ENCODE measurements around the gene CLCA4.

CLCA4 gene

GRCh38 chr1:86502721-86503405, 44.0 kb upstream of the CLCA4 start:
- Histone ChIP-seq H3K36me3 (no peaks in the 10 kb centered on the region), H3K4me3 (ENCODE audit: low read depth, low read length) (peak overlapping the region; percentile 65), H3K27me3 (ENCODE audit: insufficient read depth, low read depth, severe bottlenecking) (no peaks in the 10 kb centered on the region), H3K27ac (no peak overlapping the region), H3K9me3 (ENCODE audit: severe bottlenecking) (no peaks in the 10 kb centered on the region)
- peak; percentile 67 for DNase-seq
- no peak for TF ChIP-seq CTCF (IDR thresholded peaks at IDR 0.05; ENCODE audit: low read depth, low read length)

- no peak for TF ChIP-seq CTCF (IDR thresholded peaks at IDR 0.05; ENCODE audit: low read depth, low read length)
These were observed 43.3 kb upstream of the CLCA4 start for GRCh38 chr1:86503406-86504136.

GRCh38 chr1:86504137-86504479, 42.8 kb upstream of the CLCA4 start:
- Histone ChIP-seq H3K36me3 (no peaks in the 10 kb centered on the region), H3K9me3 (ENCODE audit: severe bottlenecking) (no peaks in the 10 kb centered on the region), H3K27me3 (ENCODE audit: insufficient read depth, low read depth, severe bottlenecking) (no peaks in the 10 kb centered on the region), H3K4me3 (ENCODE audit: low read depth, low read length) (peak overlapping the region; percentile 65), H3K27ac (no peak overlapping the region)
- no peak for DNase-seq
- TF ChIP-seq CTCF (IDR thresholded peaks at IDR 0.05; ENCODE audit: low read depth, low read length) = no peak

More at GRCh38 chr1:86503406-86504136, 43.3 kb upstream of the CLCA4 start:
- no peaks in the 10 kb centered on the region for H3K27me3 ChIP-seq (ENCODE audit: insufficient read depth, low read depth, severe bottlenecking)
- DNase-seq = peak; percentile 44
- H3K36me3 ChIP-seq = no peaks in the 10 kb centered on the region
- peak overlapping the region; percentile 65 for H3K4me3 ChIP-seq (ENCODE audit: low read depth, low read length)
- H3K27ac ChIP-seq = no peak overlapping the region
- H3K9me3 ChIP-seq (ENCODE audit: severe bottlenecking) = no peaks in the 10 kb centered on the region

- Histone ChIP-seq H3K36me3 (no peaks in the 10 kb centered on the region), H3K9me3 (ENCODE audit: severe bottlenecking) (no peaks in the 10 kb centered on the region), H3K4me3 (ENCODE audit: low read depth, low read length) (no peak overlapping the region), H3K27me3 (ENCODE audit: insufficient read depth, low read depth, severe bottlenecking) (no peaks in the 10 kb centered on the region), H3K27ac (no peak overlapping the region)
- DNase-seq = no peak
- TF ChIP-seq CTCF (IDR thresholded peaks at IDR 0.05; ENCODE audit: low read depth, low read length) = no peak
These were observed 41.8 kb upstream of the CLCA4 start for GRCh38 chr1:86504895-86505563.

- no peak overlapping the region for H3K27ac ChIP-seq
- TF ChIP-seq CTCF (IDR thresholded peaks at IDR 0.05; ENCODE audit: low read depth, low read length) = no peak
- no peak for DNase-seq
- H3K9me3 ChIP-seq (ENCODE audit: severe bottlenecking) = no peaks in the 10 kb centered on the region
- no peaks in the 10 kb centered on the region for H3K36me3 ChIP-seq
- no peaks in the 10 kb centered on the region for H3K27me3 ChIP-seq (ENCODE audit: insufficient read depth, low read depth, severe bottlenecking)
- no peak overlapping the region for H3K4me3 ChIP-seq (ENCODE audit: low read depth, low read length)
These were observed 41.3 kb upstream of the CLCA4 start for GRCh38 chr1:86505564-86505902.

Data from WERI-Rb-1 (cell line).